Smooth muscle cell (in vitro differentiated cells): ENCODE measurements around the gene FICD. TPM values are rescaled to one million over a fixed set of nuclear protein-coding genes. Genes with fewer than 3 reads are reported as not detected.
A peak's percentile ranks its signal among the peaks of the same experiment; 100 is the strongest.

Experiments
- DNase-seq: peaks from one replicate; lab custom pipeline; 2025; ENCODE audit not compliant: unreplicated experiment; lab: John Stamatoyannopoulos, UW
- H2AFZ ChIP-seq: fragments of 200-600 bp; sonication (generic); 2 replicates; pipeline ENCODE4 v1.6.0; 2016; ENCODE audit warnings: antibody characterized with exemption, low read depth, mild to moderate bottlenecking
- H3F3A ChIP-seq: fragments of 200-600 bp; sonication (generic); 2 replicates; pipeline ENCODE4 v1.6.0; 2017; ENCODE audit warnings: antibody characterized with exemption, low read depth
- H3K27ac ChIP-seq: fragments of 200-600 bp; sonication (generic); 2 replicates; pipeline ENCODE4 v1.5.1; 2016; ENCODE audit warnings: low read depth, mild to moderate bottlenecking
- H3K27me3 ChIP-seq: fragments of 200-600 bp; sonication (generic); 2 replicates; pipeline ENCODE4 v1.6.1; 2016; ENCODE audit warnings: low read depth, mild to moderate bottlenecking
- H3K36me3 ChIP-seq: fragments of 200-600 bp; sonication (generic); 2 replicates; pipeline ENCODE4 v1.5.1; 2016; ENCODE audit warnings: low read depth
- H3K4me1 ChIP-seq: fragments of 200-600 bp; sonication (generic); 2 replicates; pipeline ENCODE4 v1.5.1; 2016; ENCODE audit warnings: low read depth
- H3K4me2 ChIP-seq: fragments of 200-600 bp; sonication (generic); 2 replicates; pipeline ENCODE4 v1.6.0; 2016; ENCODE audit warnings: mild to moderate bottlenecking
- H3K4me3 ChIP-seq: fragments of 200-600 bp; sonication (generic); 2 replicates; pipeline ENCODE4 v1.5.1; 2016; ENCODE audit warnings: mild to moderate bottlenecking
- H3K79me2 ChIP-seq: fragments of 200-600 bp; sonication (generic); 2 replicates; pipeline ENCODE4 v1.6.0; 2016; ENCODE audit warnings: low read depth, mild to moderate bottlenecking
- H3K9ac ChIP-seq: fragments of 200-600 bp; sonication (generic); 2 replicates; pipeline ENCODE4 v1.6.0; 2016; ENCODE audit warnings: low read depth
- H3K9me3 ChIP-seq: fragments of 200-600 bp; sonication (generic); replicated peaks from 2 replicates; pipeline ENCODE4 v1.5.1; 2016; ENCODE audit warnings: low read depth
- H4K20me1 ChIP-seq: fragments of 200-600 bp; sonication (generic); 2 replicates; pipeline ENCODE4 v1.6.0; 2016; ENCODE audit warnings: low read depth
- WGBS: methylation state at CpG from one replicate; pipeline ENCODE4 v1.1.7; 2016; ENCODE audit warnings: low lambda C conversion rate; 5-methylcytosine and 5-hydroxymethylcytosine counted together
- polyA plus RNA-seq: library from polyadenylated mRNA; unstranded; fragments of >200 nt; fragmentation: Nextera tagmentation; extraction: Ambion mirVana; gene quantifications from 2 replicates; pipeline ENCODE4 v1.2.1, GENCODE V29; 2016
- total RNA-seq: library from RNA; depleted of rRNA; stranded (reverse); fragments of >200 nt; gene quantifications from 2 replicates; pipeline ENCODE4 v1.2.3, GENCODE V29; 2014
- TF ChIP-seq, protein P1 (sequence below): fragments of 200-600 bp; sonication (generic); IDR thresholded peaks from 2 replicates; pipeline ENCODE4 v1.5.1; 2017; ENCODE audit warnings: borderline replicate concordance, mild to moderate bottlenecking, antibody characterized with exemption; ENCODE audit not compliant: insufficient read depth, poor library complexity, severe bottlenecking

The FICD gene
- total and polyA plus RNA-seq, 2 experiments from 2014 or later = 6.8 to 7.5 TPM

DNA sequence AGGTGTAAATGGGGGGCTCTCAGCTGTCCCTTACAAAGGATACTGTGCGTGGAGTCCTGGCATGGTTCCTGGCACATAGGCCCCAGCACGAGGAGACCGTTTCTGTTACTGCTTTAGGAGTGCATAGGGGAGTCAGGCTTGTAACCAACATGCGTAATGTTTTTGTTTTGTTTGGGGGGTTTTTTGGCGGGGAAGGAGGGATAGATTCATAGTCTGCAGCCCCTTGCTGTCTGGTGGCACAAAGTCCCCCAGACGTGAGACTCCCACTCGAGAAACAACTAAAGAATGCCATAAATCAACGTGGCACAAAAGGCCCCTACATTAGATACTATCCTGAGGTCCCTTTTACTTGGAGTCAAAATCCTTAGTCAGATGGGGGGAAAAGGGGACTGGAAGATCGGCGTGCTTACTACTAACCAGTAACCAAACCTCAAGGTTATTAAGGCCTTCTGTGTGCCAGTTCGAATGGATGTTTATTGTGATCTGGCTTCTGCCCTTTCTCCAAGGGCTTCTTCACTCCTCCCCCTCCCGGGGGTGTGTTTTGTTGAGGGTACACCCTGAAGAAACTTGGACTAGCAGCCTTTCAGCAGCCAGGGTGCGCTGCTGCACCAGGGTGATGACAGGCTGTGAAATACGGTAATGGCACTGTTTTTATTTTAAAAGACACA is 48.2 kb downstream of the FICD start:
- H3K9ac ChIP-seq = peak overlapping the region; percentile 88
- peaks cover 7% of the 10 kb centered on the region for H3K4me1 ChIP-seq
- H3K27ac ChIP-seq = peak overlapping the region; percentile 90
- no peaks in the 10 kb centered on the region for H3K9me3 ChIP-seq
- peak overlapping the region; percentile 94 for H3K4me2 ChIP-seq
- H3K79me2 ChIP-seq = peaks cover 41% of the 10 kb centered on the region
- TF ChIP-seq, protein P1, sequence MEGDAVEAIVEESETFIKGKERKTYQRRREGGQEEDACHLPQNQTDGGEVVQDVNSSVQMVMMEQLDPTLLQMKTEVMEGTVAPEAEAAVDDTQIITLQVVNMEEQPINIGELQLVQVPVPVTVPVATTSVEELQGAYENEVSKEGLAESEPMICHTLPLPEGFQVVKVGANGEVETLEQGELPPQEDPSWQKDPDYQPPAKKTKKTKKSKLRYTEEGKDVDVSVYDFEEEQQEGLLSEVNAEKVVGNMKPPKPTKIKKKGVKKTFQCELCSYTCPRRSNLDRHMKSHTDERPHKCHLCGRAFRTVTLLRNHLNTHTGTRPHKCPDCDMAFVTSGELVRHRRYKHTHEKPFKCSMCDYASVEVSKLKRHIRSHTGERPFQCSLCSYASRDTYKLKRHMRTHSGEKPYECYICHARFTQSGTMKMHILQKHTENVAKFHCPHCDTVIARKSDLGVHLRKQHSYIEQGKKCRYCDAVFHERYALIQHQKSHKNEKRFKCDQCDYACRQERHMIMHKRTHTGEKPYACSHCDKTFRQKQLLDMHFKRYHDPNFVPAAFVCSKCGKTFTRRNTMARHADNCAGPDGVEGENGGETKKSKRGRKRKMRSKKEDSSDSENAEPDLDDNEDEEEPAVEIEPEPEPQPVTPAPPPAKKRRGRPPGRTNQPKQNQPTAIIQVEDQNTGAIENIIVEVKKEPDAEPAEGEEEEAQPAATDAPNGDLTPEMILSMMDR = peak; percentile 80
- H3F3A ChIP-seq = peaks cover 4% of the 10 kb centered on the region
- DNase-seq = peak; percentile 26
- peaks cover 7% of the 10 kb centered on the region for H3K36me3 ChIP-seq
- no peak overlapping the region for H2AFZ ChIP-seq
- peak overlapping the region; percentile 81 for H3K4me3 ChIP-seq
- 4% methylated on average over 14 of the region's 14 CpGs for WGBS
- peaks cover 26% of the 10 kb centered on the region for H4K20me1 ChIP-seq
- H3K27me3 ChIP-seq = no peaks in the 10 kb centered on the region

DNA sequence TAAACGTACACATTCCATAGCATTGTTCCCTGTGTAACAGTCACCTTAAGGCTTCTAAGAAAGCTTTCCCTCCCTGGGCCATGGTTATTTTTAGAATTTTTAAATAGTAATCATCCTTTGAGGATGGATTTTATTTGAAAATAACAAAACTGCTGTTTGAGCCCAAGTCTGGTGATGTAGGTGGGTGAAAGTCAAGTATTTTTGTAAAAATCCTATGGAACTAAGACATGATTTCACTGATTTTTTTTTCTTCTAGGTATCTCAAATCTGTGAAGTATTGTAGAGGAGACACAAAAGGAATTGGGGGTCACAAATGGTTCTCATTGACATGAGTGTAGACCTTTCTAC is 48.7 kb downstream of the FICD start:
- Histone ChIP-seq H3K9me3 (no peaks in the 10 kb centered on the region), H4K20me1 (peaks cover 21% of the 10 kb centered on the region), H2AFZ (no peak overlapping the region), H3K36me3 (peaks cover 11% of the 10 kb centered on the region), H3F3A (peaks cover 10% of the 10 kb centered on the region), H3K4me3 (peak overlapping the region; percentile 81), H3K79me2 (peaks cover 36% of the 10 kb centered on the region), H3K4me1 (peaks cover 7% of the 10 kb centered on the region), H3K27ac (peak overlapping the region; percentile 90), H3K4me2 (peak overlapping the region; percentile 94), H3K9ac (no peak overlapping the region), H3K27me3 (no peaks in the 10 kb centered on the region)
- 0% methylated on average over 1 of the region's 1 CpG for WGBS
- no peak for DNase-seq
- TF ChIP-seq, protein P1 = no peak

DNA sequence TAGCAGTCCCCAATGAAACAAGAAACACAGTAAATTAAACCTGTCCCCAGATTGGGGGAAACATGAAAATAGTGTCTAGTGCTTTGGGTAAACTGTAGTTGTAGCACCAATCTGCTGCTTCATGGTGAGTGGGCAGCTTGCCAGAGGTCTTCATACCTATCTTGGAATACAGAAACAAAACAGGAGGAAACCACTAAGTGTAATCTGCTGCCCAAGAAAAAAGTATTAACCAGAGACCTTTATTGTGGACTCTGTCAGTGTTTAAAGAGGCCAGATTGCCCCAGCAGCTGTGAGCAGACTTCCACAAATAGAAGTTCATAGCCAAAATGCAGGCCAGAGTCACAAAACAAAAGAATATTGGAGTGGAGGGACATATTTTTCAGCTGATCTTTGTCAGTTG is 49.6 kb downstream of the FICD start:
- Histone ChIP-seq H3K4me3 (no peak overlapping the region), H3K9me3 (no peaks in the 10 kb centered on the region), H4K20me1 (peaks cover 13% of the 10 kb centered on the region), H3K9ac (no peak overlapping the region), H3K27ac (no peak overlapping the region), H3K27me3 (no peaks in the 10 kb centered on the region), H3K4me1 (peaks cover 5% of the 10 kb centered on the region), H2AFZ (no peak overlapping the region), H3K79me2 (peaks cover 26% of the 10 kb centered on the region), H3F3A (peaks cover 12% of the 10 kb centered on the region), H3K4me2 (no peak overlapping the region), H3K36me3 (peaks cover 11% of the 10 kb centered on the region)
- TF ChIP-seq, protein P1 = peak; percentile 1
- no peak for DNase-seq

DNA sequence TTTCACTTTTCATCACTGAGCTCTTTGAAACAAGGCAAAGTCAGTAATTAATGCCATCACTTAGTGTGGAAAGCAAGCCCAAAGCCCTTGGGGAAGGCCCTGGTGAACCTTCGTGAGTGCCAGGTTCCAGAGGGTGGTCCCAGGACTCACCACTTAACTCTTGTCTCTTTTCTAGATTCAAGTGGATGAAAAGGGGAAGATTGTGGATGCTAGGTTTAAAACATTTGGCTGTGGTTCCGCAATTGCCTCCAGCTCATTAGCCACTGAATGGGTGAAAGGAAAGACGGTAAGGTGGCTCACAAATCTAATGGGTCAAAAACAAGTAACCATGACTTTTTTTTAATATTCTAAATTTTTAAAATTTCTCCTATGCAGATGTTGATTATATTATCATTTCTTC is 50.1 kb downstream of the FICD start:
- Histone ChIP-seq H3K79me2 (peaks cover 22% of the 10 kb centered on the region), H3K27ac (no peak overlapping the region), H3K9ac (no peak overlapping the region), H3F3A (peaks cover 14% of the 10 kb centered on the region), H3K4me1 (peaks cover under 1% of the 10 kb centered on the region), H3K9me3 (no peaks in the 10 kb centered on the region), H2AFZ (no peak overlapping the region), H3K36me3 (peaks cover 11% of the 10 kb centered on the region), H4K20me1 (peaks cover 9% of the 10 kb centered on the region), H3K4me3 (no peak overlapping the region), H3K27me3 (no peaks in the 10 kb centered on the region), H3K4me2 (no peak overlapping the region)
- WGBS = 98% methylated on average over 3 of the region's 3 CpGs
- TF ChIP-seq, protein P1 = no peak
- DNase-seq = no peak
